IPS-15b (cell line): ENCODE data around the gene HLA-DPA1.
A peak's percentile ranks its signal among the peaks of the same experiment; 100 is the strongest.

ENCODE experiments used
- H3K27me3 ChIP-seq: one replicate; pipeline ENCODE4 v1.6.1; 2013; ENCODE audit warnings: low read length; ENCODE audit not compliant: control insufficient read depth, insufficient read depth
- H3K36me3 ChIP-seq: one replicate; pipeline ENCODE4 v1.6.1; 2013; ENCODE audit warnings: low read length; ENCODE audit not compliant: control insufficient read depth, insufficient read depth
- H3K4me1 ChIP-seq: one replicate; pipeline ENCODE4 v1.6.1; 2013; ENCODE audit warnings: mild to moderate bottlenecking, low read length; ENCODE audit not compliant: control insufficient read depth, insufficient read depth
- H3K4me3 ChIP-seq: one replicate; pipeline ENCODE4 v1.5.1; 2013; ENCODE audit warnings: low read depth, low read length
- H3K9ac ChIP-seq: one replicate; pipeline ENCODE4 v1.6.1; 2013; ENCODE audit warnings: low read depth, mild to moderate bottlenecking, low read length
- H3K9me3 ChIP-seq: one replicate; pipeline ENCODE4 v1.6.1; 2013; ENCODE audit warnings: mild to moderate bottlenecking, low read length; ENCODE audit not compliant: control insufficient read depth, insufficient read depth

Gene HLA-DPA1

DNA sequence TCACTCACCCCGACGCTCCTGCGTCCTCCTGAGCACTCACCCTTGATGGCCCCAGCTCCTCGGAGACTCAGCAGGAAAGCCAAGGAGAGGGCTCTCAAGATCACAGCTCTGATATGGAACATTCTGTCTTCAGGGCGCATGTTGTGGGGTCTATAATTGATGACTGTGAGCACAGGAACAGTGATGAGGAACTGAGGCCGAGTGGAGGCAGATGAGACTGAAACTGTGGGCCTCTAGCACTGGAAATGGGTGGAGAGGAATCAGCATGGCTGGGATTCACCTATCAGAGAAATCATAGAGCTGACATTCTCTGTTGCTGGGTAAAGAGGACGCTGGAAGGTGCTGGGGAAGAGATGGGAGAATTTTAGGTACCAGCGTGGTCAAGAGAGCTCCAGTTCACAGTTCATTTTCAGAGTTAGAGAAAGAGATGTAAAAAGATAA, at the start of gene HLA-DPA1:
Gene HLA-DPA1 (minus strand): TSS at position 219 of the 441 bp plus-strand sequence.
- H3K9ac ChIP-seq, result no peak within 1 kb of the TSS
- no peaks in the 10 kb centered on the region for H3K36me3 ChIP-seq
- H3K27me3 ChIP-seq, result no peaks in the 10 kb centered on the region
- H3K9me3 ChIP-seq, result no peaks in the 10 kb centered on the region
- H3K4me1 ChIP-seq, result no peaks in the 10 kb centered on the region
- H3K4me3 ChIP-seq, result no peak within 1 kb of the TSS

DNA sequence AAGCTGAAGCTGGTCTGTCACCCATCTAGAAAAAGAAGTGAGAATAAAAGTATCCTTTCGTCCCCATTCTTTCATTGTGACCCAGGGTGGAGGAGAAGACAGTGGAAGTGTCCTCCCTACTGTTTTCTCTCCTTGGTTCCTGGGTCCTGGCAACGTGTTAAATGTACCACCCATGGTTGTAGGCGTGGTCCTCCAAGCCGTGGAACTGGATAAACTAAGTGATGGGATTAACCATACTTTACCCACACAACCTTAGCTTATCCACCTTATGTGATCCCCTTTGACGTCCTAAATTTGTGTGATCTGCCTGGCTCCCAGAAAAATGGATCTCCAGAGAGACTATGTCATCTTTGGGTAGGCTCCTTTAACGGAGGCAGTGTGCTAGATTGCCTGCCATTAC, 49.7 kb upstream of the HLA-DPA1 start:
- H3K27me3 ChIP-seq, result no peaks in the 10 kb centered on the region
- H3K4me1 ChIP-seq, result peaks cover 22% of the 10 kb centered on the region
- no peaks in the 10 kb centered on the region for H3K36me3 ChIP-seq
- H3K4me3 ChIP-seq, result peak overlapping the region; percentile 54
- no peaks in the 10 kb centered on the region for H3K9me3 ChIP-seq
- no peak overlapping the region for H3K9ac ChIP-seq

DNA sequence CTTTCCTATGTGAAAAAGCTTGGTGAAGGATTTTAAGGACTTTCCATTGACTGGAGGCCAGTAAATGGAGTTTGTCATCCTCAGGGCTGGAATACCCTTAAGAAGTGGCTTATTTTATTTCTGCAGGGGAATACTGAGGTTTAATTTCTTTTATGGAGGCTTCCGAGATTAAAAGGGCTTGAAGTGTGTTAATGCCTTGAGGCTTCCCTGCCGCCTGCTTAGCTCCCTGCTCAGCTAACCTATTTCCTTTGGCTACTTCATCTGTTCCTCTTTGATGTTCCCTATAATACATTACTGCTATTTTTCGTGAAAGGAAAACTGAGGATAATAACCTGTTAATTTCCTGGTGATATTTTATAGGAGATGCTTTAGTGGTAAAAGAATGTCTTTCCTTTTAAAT, 46.6 kb upstream of the HLA-DPA1 start:
- H3K4me3 ChIP-seq, result peak overlapping the region; percentile 15
- no peaks in the 10 kb centered on the region for H3K36me3 ChIP-seq
- H3K9ac ChIP-seq, result peak overlapping the region; percentile 12
- H3K9me3 ChIP-seq, result no peaks in the 10 kb centered on the region
- H3K27me3 ChIP-seq, result no peaks in the 10 kb centered on the region
- peaks cover 19% of the 10 kb centered on the region for H3K4me1 ChIP-seq

DNA sequence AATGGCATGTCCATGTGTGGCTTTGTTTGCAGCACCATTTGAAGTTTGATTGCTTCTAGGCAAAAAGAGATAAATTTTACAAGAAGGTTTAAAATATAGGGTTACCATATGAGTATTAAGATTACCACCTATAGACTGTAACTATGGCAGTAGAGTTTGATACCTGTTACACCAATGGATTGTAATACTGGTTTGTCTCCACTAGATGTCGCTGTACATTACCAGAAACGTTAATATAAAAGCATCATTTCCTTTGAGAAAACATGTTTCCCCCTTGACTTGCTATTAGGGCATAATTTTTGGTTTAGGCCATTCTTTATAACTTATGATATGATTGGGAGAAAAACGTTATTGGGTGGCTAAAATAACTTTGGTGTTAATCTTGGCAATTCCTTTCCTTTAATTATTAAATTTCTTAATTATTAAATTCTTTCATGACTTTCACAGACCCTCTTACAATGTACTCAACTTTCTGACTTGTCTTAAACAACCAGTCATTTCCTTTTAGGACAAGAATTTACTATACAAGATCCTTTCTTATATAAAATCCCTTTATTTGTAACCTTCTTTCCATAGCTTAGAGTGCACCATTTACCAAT, 45.2 kb upstream of the HLA-DPA1 start:
- Histone ChIP-seq H3K4me1 (peaks cover 17% of the 10 kb centered on the region), H3K36me3 (no peaks in the 10 kb centered on the region), H3K9ac (peak overlapping the region; percentile 71), H3K4me3 (peak overlapping the region; percentile 89), H3K9me3 (no peaks in the 10 kb centered on the region), H3K27me3 (no peaks in the 10 kb centered on the region)

DNA sequence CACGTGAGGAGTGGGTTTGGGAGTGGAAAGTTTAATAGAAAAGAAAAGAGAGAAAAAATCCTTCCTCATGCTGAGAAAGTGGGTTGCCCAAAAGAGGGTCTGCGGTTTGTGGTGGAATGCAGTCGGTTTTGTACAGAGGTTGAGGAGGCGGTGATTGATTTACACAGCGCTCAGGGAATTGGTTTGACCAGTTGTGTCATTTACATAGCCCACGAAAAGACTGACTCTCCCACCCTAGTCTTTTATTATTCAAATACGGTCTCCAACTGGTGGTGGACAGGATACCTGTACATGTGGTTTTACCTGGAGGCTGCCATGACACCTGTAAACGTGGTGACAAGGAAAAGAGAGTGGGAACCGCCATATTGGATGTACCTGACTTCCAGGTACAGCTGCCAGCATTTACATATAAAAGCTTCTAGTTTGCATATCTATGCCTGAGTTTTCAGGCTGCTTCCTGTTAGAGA, 44.4 kb upstream of the HLA-DPA1 start:
- Histone ChIP-seq H3K36me3 (no peaks in the 10 kb centered on the region), H3K4me3 (peak overlapping the region; percentile 89), H3K9ac (peak overlapping the region; percentile 91), H3K9me3 (no peaks in the 10 kb centered on the region), H3K4me1 (peaks cover 17% of the 10 kb centered on the region), H3K27me3 (no peaks in the 10 kb centered on the region)

DNA sequence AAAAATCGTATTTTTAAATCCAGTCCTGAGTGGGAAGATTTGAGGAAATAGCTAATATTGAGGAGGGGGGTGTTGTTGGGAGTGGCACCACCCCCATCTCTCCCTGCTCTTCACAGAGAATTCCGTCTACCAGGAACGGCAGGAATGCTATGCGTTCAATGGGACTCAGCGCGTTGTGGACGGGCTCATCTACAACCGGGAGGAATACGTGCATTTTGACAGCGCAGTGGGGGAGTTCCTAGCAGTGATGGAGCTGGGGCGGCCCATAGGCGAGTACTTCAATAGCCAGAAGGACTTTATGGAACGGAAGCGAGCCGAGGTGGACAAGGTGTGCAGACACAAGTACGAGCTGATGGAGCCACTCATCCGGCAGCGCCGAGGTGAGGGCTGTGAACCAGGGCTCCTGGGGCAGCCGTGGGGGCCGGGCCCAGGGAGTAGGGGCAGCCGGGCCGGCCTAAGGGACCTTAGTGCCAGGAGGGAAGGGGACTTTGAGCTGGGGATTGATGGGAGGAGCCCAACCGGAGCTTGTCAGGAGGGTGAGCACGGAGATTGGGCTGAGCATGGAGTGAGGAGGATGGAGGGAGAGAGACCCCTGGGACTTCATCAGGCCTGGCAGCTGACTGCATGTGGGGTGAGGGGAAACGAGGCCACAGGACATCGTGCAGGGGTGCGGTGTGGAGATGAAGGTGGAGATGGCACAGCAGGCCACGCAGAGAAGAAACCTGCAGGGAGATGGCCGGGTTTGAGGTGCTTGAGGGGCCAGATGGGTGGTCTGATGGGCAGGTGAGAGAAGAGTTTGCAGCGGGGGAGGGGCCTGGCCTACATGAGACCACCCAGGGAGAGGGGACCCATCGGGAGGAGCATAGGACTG, 43.6 kb upstream of the HLA-DPA1 start:
- Histone ChIP-seq H3K4me1 (peaks cover 17% of the 10 kb centered on the region), H3K4me3 (peak overlapping the region; percentile 89), H3K9me3 (no peaks in the 10 kb centered on the region), H3K36me3 (no peaks in the 10 kb centered on the region), H3K9ac (peak overlapping the region; percentile 91), H3K27me3 (no peaks in the 10 kb centered on the region)

DNA sequence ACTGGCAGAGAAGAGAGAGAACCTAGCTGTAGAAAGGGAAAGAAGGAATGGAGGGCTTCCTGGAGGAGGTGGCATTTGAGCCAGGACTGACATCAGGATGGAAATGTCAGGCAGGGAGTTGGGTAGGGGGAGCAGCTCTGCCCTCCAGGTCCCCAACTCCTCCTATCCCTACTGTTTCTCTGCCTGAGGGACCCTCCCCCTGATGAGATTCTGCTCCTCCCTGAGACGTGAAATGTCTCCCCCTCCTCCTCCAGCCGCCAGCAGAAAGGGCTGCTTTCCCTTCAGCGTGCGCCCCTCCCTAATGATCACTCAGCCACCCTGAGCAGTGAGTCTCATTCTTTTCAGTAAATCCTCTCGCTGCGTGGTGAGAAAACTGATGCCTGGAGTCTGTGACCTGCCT, 43.0 kb upstream of the HLA-DPA1 start:
- Histone ChIP-seq H3K27me3 (no peaks in the 10 kb centered on the region), H3K4me3 (peak overlapping the region; percentile 89), H3K4me1 (peaks cover 15% of the 10 kb centered on the region), H3K9ac (peak overlapping the region; percentile 91), H3K36me3 (no peaks in the 10 kb centered on the region), H3K9me3 (no peaks in the 10 kb centered on the region)

DNA sequence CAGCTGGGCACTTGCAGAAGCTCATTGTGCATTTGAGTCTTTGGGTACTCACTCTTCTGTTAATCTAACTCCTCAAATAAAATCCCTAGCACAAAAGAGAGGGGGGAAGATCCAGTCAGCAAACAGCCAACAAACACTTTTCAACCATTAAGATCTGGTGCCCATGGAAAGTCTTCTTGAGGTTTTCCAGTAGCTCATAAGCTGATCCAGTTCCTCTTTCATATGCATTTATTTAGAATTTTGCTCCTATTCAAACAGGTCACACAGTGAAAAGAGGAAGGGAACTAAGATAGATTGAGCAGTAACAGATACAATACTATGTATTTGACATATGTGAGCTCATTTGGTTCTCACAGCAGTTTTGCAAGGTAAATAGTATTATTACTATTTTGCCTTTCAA, 41.0 kb upstream of the HLA-DPA1 start:
- no peak overlapping the region for H3K4me3 ChIP-seq
- H3K36me3 ChIP-seq, result no peaks in the 10 kb centered on the region
- no peak overlapping the region for H3K9ac ChIP-seq
- H3K9me3 ChIP-seq, result no peaks in the 10 kb centered on the region
- H3K27me3 ChIP-seq, result no peaks in the 10 kb centered on the region
- H3K4me1 ChIP-seq, result peaks cover 4% of the 10 kb centered on the region

DNA sequence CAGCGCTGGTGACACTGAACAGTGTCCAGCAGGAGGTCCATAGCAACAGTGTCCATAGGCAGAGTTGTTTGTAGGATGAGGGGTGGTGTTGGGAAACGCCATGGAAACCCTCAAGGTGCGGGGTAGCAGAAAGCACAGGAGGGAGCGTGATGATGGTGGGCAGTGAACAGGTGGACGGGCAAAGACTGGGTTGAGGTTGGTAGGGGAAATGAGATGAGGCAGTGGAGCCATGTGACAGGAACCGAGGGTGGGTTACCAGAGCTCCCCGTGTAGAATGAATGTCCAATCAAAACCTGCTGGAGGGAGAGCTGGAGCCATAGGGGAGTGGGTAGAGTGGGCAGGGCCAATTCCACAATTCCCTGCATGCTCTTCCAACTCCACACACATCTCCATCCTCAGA, 40.3 kb upstream of the HLA-DPA1 start:
- Histone ChIP-seq H3K36me3 (no peaks in the 10 kb centered on the region), H3K9me3 (no peaks in the 10 kb centered on the region), H3K4me1 (no peaks in the 10 kb centered on the region), H3K9ac (no peak overlapping the region), H3K27me3 (no peaks in the 10 kb centered on the region), H3K4me3 (no peak overlapping the region)

DNA sequence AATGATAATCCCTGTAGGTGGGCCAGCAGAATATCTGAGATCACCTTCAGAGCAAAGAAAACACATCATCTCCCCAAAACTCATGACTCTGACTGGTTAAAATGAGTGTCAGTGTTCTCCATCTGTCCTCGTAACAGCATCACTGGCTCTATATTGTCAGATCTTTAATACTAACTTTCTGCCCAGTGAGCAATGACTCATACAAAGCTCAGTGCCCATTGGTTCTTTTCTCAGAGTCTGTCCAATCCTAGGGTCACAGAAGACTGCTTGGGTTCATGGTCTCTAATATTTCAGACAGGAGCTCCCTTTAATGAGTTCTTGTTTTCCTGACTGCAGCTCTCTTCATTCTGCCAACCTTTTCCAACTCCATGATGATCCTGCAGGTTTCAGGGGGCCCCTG, 38.7 kb upstream of the HLA-DPA1 start:
- peaks cover 3% of the 10 kb centered on the region for H3K27me3 ChIP-seq
- H3K4me1 ChIP-seq, result no peaks in the 10 kb centered on the region
- H3K36me3 ChIP-seq, result no peaks in the 10 kb centered on the region
- H3K9me3 ChIP-seq, result no peaks in the 10 kb centered on the region
- H3K4me3 ChIP-seq, result no peak overlapping the region
- H3K9ac ChIP-seq, result no peak overlapping the region

DNA sequence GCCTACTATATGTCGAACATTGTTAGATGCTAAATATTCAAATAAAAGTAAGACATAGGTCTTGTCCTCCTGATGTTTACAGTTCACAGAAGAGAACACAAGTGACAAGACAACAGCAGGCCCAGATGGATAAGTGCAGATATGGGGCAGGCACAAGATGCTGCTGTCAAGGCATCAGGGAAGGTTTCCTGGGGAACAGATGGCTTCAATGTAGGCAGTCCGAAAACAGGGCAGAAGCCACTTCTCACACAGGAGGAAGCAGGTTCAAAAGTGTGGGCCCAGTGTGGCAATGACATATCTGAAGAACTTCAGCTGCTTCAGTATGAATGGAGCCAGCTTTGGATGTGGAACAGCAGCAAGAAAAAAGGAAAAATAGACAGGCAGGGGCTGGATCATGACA, 34.9 kb upstream of the HLA-DPA1 start:
- no peaks in the 10 kb centered on the region for H3K4me1 ChIP-seq

DNA sequence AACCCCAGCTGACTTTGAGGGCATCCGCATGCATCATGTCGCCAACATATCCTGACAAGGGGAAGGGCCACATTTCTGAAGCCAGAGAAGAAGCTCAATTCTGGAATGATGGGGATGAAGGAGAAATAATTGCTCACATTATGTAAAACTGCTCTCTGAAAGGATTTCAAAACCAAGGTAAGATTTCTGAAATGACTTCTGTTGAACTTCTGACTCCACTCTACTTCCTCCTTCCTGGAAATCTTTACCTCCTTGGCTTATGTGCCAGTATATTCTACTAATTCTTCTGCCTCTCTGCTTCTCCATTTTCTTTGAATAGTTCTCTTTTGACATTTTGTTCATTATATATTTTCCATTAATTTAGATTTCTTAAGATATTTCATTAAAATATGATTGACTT, 34.2 kb upstream of the HLA-DPA1 start:
- no peaks in the 10 kb centered on the region for H3K9me3 ChIP-seq
- peaks cover 4% of the 10 kb centered on the region for H3K27me3 ChIP-seq
- no peaks in the 10 kb centered on the region for H3K36me3 ChIP-seq
- no peak overlapping the region for H3K4me3 ChIP-seq
- H3K4me1 ChIP-seq, result no peaks in the 10 kb centered on the region
- no peak overlapping the region for H3K9ac ChIP-seq

More for the DNA sequence above, 34.9 kb upstream of the HLA-DPA1 start:
- Histone ChIP-seq H3K9me3 (no peaks in the 10 kb centered on the region), H3K36me3 (no peaks in the 10 kb centered on the region), H3K27me3 (peaks cover 4% of the 10 kb centered on the region), H3K9ac (no peak overlapping the region), H3K4me3 (no peak overlapping the region)
